Natural killer cell (primary cell): ENCODE results near the gene ABITRAM. TPM values are rescaled to one million over a fixed set of nuclear protein-coding genes. Genes with fewer than 3 reads are reported as not detected.
A peak's percentile ranks its signal among the peaks of the same experiment; 100 is the strongest.
"Not testable (repeated sequence)": the region's sequence is repeated elsewhere in the genome, so short reads cannot be mapped to it uniquely, and the experiment has no call there.

Experiments
- ATAC-seq, 3 donors: fragments of 150-1000 bp in 2 of 3; fragments of 200-7000 bp in 1 of 3; cut with Tn5 transposase; 1 replicate in 1 of 3; 2 replicates in 2 of 3; pipeline ENCODE4 v1.10.0; 2021; ENCODE audit warnings: mild to moderate bottlenecking in 2 of 3, moderate library complexity in 2 of 3
- DNase-seq, 2 donors: peaks; one replicate each; pipeline versions ENCODE4 v3.0.0 to v3.0.0-alpha.2; 2013 to 2021; ENCODE audit warnings: mixed read lengths in 1 of 2
- H3K27ac ChIP-seq: one replicate; pipeline ENCODE4 v1.5.1; 2013; ENCODE audit warnings: mild to moderate bottlenecking, low read length
- H3K27me3 ChIP-seq: one replicate; pipeline ENCODE4 v1.6.1; 2013; ENCODE audit warnings: low read length; ENCODE audit not compliant: control insufficient read depth, insufficient read depth
- H3K36me3 ChIP-seq: one replicate; pipeline ENCODE4 v1.6.1; 2013; ENCODE audit warnings: low read length; ENCODE audit not compliant: control insufficient read depth, insufficient read depth
- H3K4me1 ChIP-seq: one replicate; pipeline ENCODE4 v1.6.1; 2013; ENCODE audit warnings: low read length; ENCODE audit not compliant: control insufficient read depth, insufficient read depth
- H3K4me3 ChIP-seq: one replicate; pipeline ENCODE4 v1.5.1; 2013; ENCODE audit warnings: low read length
- H3K9me3 ChIP-seq: one replicate; pipeline ENCODE4 v1.6.1; 2013; ENCODE audit warnings: low read length; ENCODE audit not compliant: control insufficient read depth, insufficient read depth
- H3K27ac Mint-ChIP-seq, 2 donors: one replicate each; pipeline ENCODE4 v1.8.0; 2022; ENCODE audit warnings: mild to moderate bottlenecking in 2 of 2, mixed read lengths in 2 of 2, moderate library complexity in 1 of 2
- H3K27me3 Mint-ChIP-seq, 2 donors: one replicate each; pipeline ENCODE4 v1.8.0; 2022; ENCODE audit warnings: low read depth in 2 of 2, mixed read lengths in 2 of 2
- H3K36me3 Mint-ChIP-seq: one replicate; pipeline ENCODE4 v1.8.0; 2022; ENCODE audit warnings: mixed read lengths
- H3K4me1 Mint-ChIP-seq, 2 donors: one replicate each; pipeline ENCODE4 v1.8.0; 2022; ENCODE audit warnings: mixed read lengths in 2 of 2
- H3K4me3 Mint-ChIP-seq: one replicate; pipeline ENCODE4 v1.8.0; 2022; ENCODE audit warnings: mild to moderate bottlenecking, moderate library complexity, mixed read lengths
- H3K9me3 Mint-ChIP-seq, 2 donors: one replicate each; pipeline ENCODE4 v1.8.0; 2022; ENCODE audit warnings: mixed read lengths in 2 of 2
- WGBS: methylation state at CpG from one replicate; pipeline ENCODE4 v1.1.7; 2013; ENCODE audit warnings: missing lambda C conversion rate; ENCODE audit not compliant: insufficient coverage; 5-methylcytosine and 5-hydroxymethylcytosine counted together
- intact Hi-C: fragments of 100-400 bp; cut with micrococcal nuclease; formaldehyde crosslinking; loops from one replicate; pipeline ENCODE4 v1.14.2; 2022
- total RNA-seq, 4 donors: library from RNA; stranded (reverse); fragments of 120-200 nt in 1 of 4; gene quantifications; one replicate each; pipeline versions ENCODE4 v1.2.3 to v1.2.4, GENCODE V29; 2013 to 2022
- TF ChIP-seq, protein P1 (sequence below): fragments of 200-600 bp; IDR thresholded peaks from one replicate; pipeline ENCODE4 v1.8.0; 2022; ENCODE audit warnings: antibody characterized with exemption

ABITRAM gene, protein sequence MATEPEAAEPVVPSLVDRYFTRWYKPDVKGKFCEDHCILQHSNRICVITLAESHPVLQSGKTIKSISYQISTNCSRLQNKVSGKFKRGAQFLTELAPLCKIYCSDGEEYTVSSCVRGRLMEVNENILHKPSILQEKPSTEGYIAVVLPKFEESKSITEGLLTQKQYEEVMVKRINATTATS
- total RNA-seq, result 1 to 10 TPM; 5.9 to 8.1 (median 7.4) TPM
- total RNA-seq (2013), result 8.7 TPM

DNA sequence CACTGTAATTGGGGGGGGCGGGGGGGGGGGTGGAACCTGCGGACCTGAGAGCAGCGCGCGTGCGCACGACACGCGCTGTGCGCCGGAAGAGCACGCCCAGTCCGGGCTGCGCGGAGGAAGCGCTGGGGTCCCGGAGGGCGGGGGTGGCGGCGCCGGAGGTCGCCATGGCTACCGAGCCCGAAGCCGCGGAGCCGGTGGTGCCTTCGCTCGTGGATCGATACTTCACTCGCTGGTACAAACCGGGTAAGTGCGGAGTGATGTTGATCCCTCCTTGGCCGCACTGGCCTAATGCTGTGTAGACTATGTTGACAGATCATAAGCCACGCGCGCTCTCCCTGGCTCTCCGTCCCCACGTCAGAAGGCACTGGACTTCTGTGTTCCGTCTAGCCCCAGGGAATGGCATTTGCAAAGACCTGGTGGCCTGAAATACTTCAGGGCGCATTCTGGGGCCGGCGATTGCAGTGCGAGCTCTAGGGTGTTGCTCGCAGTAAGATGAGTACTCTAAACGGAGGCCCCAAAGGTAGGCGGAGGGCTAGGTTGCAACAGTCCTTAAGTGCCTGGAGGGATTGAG, at the start of gene ABITRAM:
TSS of gene ABITRAM (plus strand) at position 78 of the 571 bp plus-strand sequence. CDS start at position 165, 87 bp downstream.
- ATAC-seq, result peak; percentile 80 to 91 (median 86)
- peaks cover 12% of the 10 kb centered on the region for H3K4me1 ChIP-seq
- TF ChIP-seq, protein P1, sequence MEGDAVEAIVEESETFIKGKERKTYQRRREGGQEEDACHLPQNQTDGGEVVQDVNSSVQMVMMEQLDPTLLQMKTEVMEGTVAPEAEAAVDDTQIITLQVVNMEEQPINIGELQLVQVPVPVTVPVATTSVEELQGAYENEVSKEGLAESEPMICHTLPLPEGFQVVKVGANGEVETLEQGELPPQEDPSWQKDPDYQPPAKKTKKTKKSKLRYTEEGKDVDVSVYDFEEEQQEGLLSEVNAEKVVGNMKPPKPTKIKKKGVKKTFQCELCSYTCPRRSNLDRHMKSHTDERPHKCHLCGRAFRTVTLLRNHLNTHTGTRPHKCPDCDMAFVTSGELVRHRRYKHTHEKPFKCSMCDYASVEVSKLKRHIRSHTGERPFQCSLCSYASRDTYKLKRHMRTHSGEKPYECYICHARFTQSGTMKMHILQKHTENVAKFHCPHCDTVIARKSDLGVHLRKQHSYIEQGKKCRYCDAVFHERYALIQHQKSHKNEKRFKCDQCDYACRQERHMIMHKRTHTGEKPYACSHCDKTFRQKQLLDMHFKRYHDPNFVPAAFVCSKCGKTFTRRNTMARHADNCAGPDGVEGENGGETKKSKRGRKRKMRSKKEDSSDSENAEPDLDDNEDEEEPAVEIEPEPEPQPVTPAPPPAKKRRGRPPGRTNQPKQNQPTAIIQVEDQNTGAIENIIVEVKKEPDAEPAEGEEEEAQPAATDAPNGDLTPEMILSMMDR, result no peak
- H3K27me3 Mint-ChIP-seq, result no peaks in the 10 kb centered on the region
- H3K4me3 ChIP-seq, result peak within 1 kb of the TSS; percentile 89
- peak within 1 kb of the TSS; percentile 95 to 99 for H3K27ac Mint-ChIP-seq
- no peaks in the 10 kb centered on the region for H3K9me3 Mint-ChIP-seq
- peak within 1 kb of the TSS; percentile 99 for H3K4me3 Mint-ChIP-seq
- H3K9me3 ChIP-seq, result no peaks in the 10 kb centered on the region
- no peaks in the 10 kb centered on the region for H3K27me3 ChIP-seq
- no peaks in the 10 kb centered on the region for H3K36me3 Mint-ChIP-seq
- intact Hi-C loops, result loop anchor here (1.0 to 2.0 kb wide), 2 partner anchors 78 to 186 kb away; partner anchors contain the start of gene CTNNAL1
- H3K4me1 Mint-ChIP-seq, result peaks cover 22 to 36% of the 10 kb centered on the region in 2 donors
- peak; percentile 69 to 96 for DNase-seq
- WGBS, result under 1% methylated on average over 46 of the region's 47 CpGs
- H3K36me3 ChIP-seq, result peaks cover 3% of the 10 kb centered on the region
- peak within 1 kb of the TSS; percentile 86 for H3K27ac ChIP-seq

GRCh38 chr9:108884701-108885100, 49.5 kb upstream of the ABITRAM start:
- peaks cover 54% of the 10 kb centered on the region for H3K36me3 ChIP-seq
- ATAC-seq, result no peak
- Mint-ChIP-seq H3K4me1 (peaks cover 0 to 13% of the 10 kb centered on the region in 2 donors), H3K4me3 (no peak overlapping the region), H3K27ac (no peak overlapping the region), H3K36me3 (peaks cover 4% of the 10 kb centered on the region), H3K9me3 (no peaks in the 10 kb centered on the region), H3K27me3 (no peaks in the 10 kb centered on the region)
- no CpG with 5 or more reads among the region's 3 CpGs for WGBS
- no peaks in the 10 kb centered on the region for H3K4me1 ChIP-seq
- no peaks in the 10 kb centered on the region for H3K9me3 ChIP-seq
- H3K27me3 ChIP-seq, result no peaks in the 10 kb centered on the region
- H3K27ac ChIP-seq, result no peak overlapping the region
- intact Hi-C loops, result no loop called here
- TF ChIP-seq, protein P1, result no peak
- DNase-seq, result no peak
- no peak overlapping the region for H3K4me3 ChIP-seq

GRCh38 chr9:108885643-108886348, 48.4 kb upstream of the ABITRAM start:
- Mint-ChIP-seq H3K4me1 (peaks cover 0 to 13% of the 10 kb centered on the region in 2 donors), H3K9me3 (no peaks in the 10 kb centered on the region), H3K27ac (peak overlapping the region in 1 of 2 donors; percentile 15), H3K36me3 (peaks cover 8% of the 10 kb centered on the region), H3K4me3 (no peak overlapping the region), H3K27me3 (no peaks in the 10 kb centered on the region)
- H3K27me3 ChIP-seq, result no peaks in the 10 kb centered on the region
- peaks cover 55% of the 10 kb centered on the region for H3K36me3 ChIP-seq
- H3K4me3 ChIP-seq, result no peak overlapping the region
- no peaks in the 10 kb centered on the region for H3K9me3 ChIP-seq
- 75% methylated on average over 1 of the region's 1 CpG for WGBS
- TF ChIP-seq, protein P1, result no peak
- no peaks in the 10 kb centered on the region for H3K4me1 ChIP-seq
- H3K27ac ChIP-seq, result no peak overlapping the region
- intact Hi-C loops, result no loop called here
- ATAC-seq (no peak), DNase-seq (peak in 1 of 2 donors; percentile 5)

GRCh38 chr9:108886594-108887271, 47.5 kb upstream of the ABITRAM start:
- Mint-ChIP-seq H3K36me3 (peaks cover 18% of the 10 kb centered on the region), H3K4me1 (peaks cover 0 to 13% of the 10 kb centered on the region in 2 donors)
- H3K9me3 Mint-ChIP-seq, H3K27ac Mint-ChIP-seq, H3K4me3 ChIP-seq, DNase-seq, H3K27me3 Mint-ChIP-seq, intact Hi-C loops, H3K27me3 ChIP-seq, H3K4me3 Mint-ChIP-seq, H3K27ac ChIP-seq, H3K4me1 ChIP-seq, ATAC-seq, H3K9me3 ChIP-seq: not testable (repeated sequence)
- 94% methylated on average over 3 of the region's 3 CpGs for WGBS
- peaks cover 58% of the 10 kb centered on the region for H3K36me3 ChIP-seq
